Effector memory CD8-positive, alpha-beta T cell (primary cell): ENCODE measurements around the gene BCL2L2.

Source experiments
- ATAC-seq: fragments of 150-1000 bp; cut with Tn5 transposase; replicated peaks from 2 replicates; pipeline ENCODE4 v1.10.0; 2021; ENCODE audit warnings: mild to moderate bottlenecking, moderate library complexity
- DNase-seq, 3 experiments: peaks; one replicate each; pipeline ENCODE4 v3.0.0; 2021
- H3K27ac Mint-ChIP-seq, 2 donors: one replicate each; pipeline ENCODE4 v1.8.0; 2022; ENCODE audit warnings: mild to moderate bottlenecking in 2 of 2, mixed read lengths in 2 of 2, moderate library complexity in 2 of 2
- H3K27me3 Mint-ChIP-seq, 2 donors: one replicate each; pipeline ENCODE4 v1.8.0; 2022; ENCODE audit warnings: mixed read lengths in 2 of 2
- H3K36me3 Mint-ChIP-seq: one replicate; pipeline ENCODE4 v1.8.0; 2022; ENCODE audit warnings: mild to moderate bottlenecking, moderate library complexity, mixed read lengths; ENCODE audit not compliant: insufficient read depth
- H3K4me1 Mint-ChIP-seq, 2 donors: one replicate each; pipeline ENCODE4 v1.8.0; 2022; ENCODE audit warnings: low read depth in 2 of 2, mixed read lengths in 2 of 2
- H3K4me3 Mint-ChIP-seq, 2 donors: one replicate each; pipeline ENCODE4 v1.8.0; 2022; ENCODE audit warnings: mild to moderate bottlenecking in 2 of 2, mixed read lengths in 2 of 2, moderate library complexity in 2 of 2
- H3K9me3 Mint-ChIP-seq, 2 donors: one replicate each; pipeline ENCODE4 v1.8.0; 2022; ENCODE audit warnings: mixed read lengths in 2 of 2

BCL2L2 gene

DNA sequence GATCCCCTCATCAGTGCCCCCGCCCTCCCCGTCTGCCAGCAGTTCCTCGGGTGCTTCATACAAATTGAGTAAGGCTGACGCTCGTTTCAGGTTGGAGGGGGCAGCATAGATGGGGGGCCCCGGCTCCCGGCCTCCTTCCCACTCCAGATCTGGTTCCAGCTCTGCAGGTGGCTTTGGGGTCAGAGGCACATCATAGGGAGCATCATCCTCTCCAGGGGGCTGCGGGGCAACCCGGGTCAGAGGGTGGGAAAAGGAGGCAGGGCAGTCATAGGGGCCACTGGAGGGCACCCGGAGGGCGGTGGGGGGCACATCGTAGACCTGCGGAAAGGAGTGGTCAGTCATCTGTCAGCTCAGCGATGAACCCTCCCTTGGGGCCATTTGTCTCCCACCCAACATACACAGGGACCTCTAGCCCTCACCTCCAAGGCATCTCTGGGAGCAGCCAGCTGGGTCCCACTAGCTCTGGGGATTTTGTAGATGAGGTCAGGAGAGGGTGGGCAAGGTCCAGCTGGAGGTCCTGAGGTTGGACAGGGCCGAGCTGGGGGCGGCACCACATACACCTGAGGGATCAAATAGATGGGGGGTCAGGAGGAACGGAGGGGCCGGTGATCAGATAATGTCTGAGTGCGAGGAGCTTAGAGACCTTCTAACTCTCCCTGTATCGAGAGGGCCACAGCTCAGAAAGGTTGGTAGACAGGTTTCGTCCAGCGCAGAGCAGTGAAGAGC lies 53.3 kb downstream of the BCL2L2 start:
- Mint-ChIP-seq H3K4me3 (no peak overlapping the region), H3K4me1 (no peaks in the 10 kb centered on the region), H3K27ac (no peak overlapping the region), H3K36me3 (peaks cover 4% of the 10 kb centered on the region), H3K27me3 (peaks cover 31 to 51% of the 10 kb centered on the region in 2 donors), H3K9me3 (no peaks in the 10 kb centered on the region)
- DNase-seq (no peak), ATAC-seq (no peak)

GRCh38 chr14:23360496-23360895 lies 53.9 kb downstream of the BCL2L2 start:
- Mint-ChIP-seq H3K27ac (no peak overlapping the region), H3K4me3 (no peak overlapping the region), H3K9me3 (no peaks in the 10 kb centered on the region), H3K4me1 (no peaks in the 10 kb centered on the region), H3K36me3 (peaks cover 4% of the 10 kb centered on the region), H3K27me3 (peaks cover 26 to 48% of the 10 kb centered on the region in 2 donors)
- DNase-seq (no peak), ATAC-seq (no peak)

GRCh38 chr14:23361320-23361719 lies 54.7 kb downstream of the BCL2L2 start:
- H3K4me1 Mint-ChIP-seq: no peaks in the 10 kb centered on the region
- H3K36me3 Mint-ChIP-seq: peaks cover 4% of the 10 kb centered on the region
- no peak overlapping the region for H3K27ac Mint-ChIP-seq
- no peaks in the 10 kb centered on the region for H3K9me3 Mint-ChIP-seq
- peaks cover 18 to 43% of the 10 kb centered on the region in 2 donors for H3K27me3 Mint-ChIP-seq
- H3K4me3 Mint-ChIP-seq: no peak overlapping the region
- ATAC-seq: no peak
- no peak for DNase-seq
